GM18873 (cell line): ENCODE results near the gene ROMO1.
"Not testable (repeated sequence)": the region's sequence is repeated elsewhere in the genome, so short reads cannot be mapped to it uniquely, and the experiment has no call there.

ENCODE experiments used
- ATAC-seq: cut with Tn5 transposase; IDR thresholded peaks from one replicate; pipeline ENCODE4 v1.9.1; 2021; ENCODE audit warnings: mild to moderate bottlenecking, moderate library complexity, moderate number of reproducible peaks; ENCODE audit not compliant: unreplicated experiment, low FRiP score

Gene ROMO1

DNA sequence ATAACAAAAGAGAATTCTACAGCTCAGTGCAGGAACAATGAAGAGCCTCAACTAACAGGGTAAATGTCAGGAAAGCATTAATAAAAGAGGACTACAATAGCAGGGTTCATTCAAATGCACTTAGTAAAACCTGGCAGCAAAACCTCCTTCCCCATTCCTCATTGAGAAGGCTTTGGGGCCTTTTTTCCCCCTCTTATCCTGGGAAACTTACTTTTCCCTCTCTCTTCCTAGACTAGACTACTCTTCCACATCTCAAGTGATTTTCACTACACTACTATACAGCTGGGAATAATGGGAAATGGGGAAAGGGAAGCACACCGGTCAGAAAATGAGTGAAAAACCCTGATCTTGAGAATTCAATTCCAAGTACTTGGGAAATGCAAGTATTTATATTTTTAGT, 10.1 kb downstream of the ROMO1 start:
- no peak for ATAC-seq

DNA sequence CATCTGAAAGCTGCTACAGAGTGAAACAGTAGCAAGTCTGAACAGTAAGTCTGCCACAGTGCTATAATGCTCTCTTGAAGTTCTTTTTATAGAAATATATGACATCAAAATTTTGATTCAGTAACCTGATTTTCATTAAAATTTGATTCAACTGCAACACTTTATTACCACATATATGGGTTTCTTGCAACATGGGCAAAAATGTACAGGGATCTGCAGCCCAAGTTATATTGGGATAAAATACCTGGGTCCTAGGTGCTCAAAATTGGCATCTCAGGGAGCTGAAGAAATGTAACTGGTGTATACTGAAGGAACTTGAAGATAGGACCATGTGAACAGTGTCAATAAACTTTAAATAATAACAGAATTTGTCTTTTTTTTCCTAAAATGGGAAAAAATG, 10.8 kb downstream of the ROMO1 start:
- ATAC-seq = no peak

GRCh38 chr20:35710884-35711587, 11.8 kb downstream of the ROMO1 start:
- ATAC-seq = no peak

GRCh38 chr20:35711588-35712209, 12.5 kb downstream of the ROMO1 start:
- ATAC-seq = no peak

- ATAC-seq = not testable (repeated sequence)
Observed at GRCh38 chr20:35713120-35713519, 13.9 kb downstream of the ROMO1 start.

- no peak for ATAC-seq
Observed at GRCh38 chr20:35714127-35714526, 14.9 kb downstream of the ROMO1 start.

GRCh38 chr20:35715652-35716051, 16.4 kb downstream of the ROMO1 start:
- no peak for ATAC-seq

- ATAC-seq = no peak
Observed at GRCh38 chr20:35716330-35716729, 17.1 kb downstream of the ROMO1 start.

DNA sequence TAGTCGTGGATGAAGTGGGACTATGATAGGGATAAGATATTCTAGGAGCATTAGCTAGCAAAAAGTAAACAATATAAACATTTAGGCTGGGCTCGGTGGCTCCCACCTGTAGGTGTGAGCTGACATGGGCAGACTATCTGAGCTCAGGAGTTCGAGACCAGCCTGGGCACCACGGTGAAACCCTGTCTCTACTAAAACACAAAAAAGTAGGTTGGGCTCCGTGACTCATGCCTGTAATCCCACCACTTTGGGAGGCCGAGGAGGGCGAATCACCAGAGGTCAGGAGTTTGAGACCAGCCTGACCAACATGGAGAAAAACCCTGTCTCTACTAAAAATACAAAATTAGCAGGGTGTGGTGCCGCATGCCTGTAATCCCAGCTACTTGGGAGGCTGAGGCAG, 19.1 kb downstream of the ROMO1 start:
- not testable (repeated sequence) for ATAC-seq

- no peak for ATAC-seq
Observed at GRCh38 chr20:35718972-35719635, 19.9 kb downstream of the ROMO1 start.

GRCh38 chr20:35719717-35720116, 20.5 kb downstream of the ROMO1 start:
- ATAC-seq = no peak

DNA sequence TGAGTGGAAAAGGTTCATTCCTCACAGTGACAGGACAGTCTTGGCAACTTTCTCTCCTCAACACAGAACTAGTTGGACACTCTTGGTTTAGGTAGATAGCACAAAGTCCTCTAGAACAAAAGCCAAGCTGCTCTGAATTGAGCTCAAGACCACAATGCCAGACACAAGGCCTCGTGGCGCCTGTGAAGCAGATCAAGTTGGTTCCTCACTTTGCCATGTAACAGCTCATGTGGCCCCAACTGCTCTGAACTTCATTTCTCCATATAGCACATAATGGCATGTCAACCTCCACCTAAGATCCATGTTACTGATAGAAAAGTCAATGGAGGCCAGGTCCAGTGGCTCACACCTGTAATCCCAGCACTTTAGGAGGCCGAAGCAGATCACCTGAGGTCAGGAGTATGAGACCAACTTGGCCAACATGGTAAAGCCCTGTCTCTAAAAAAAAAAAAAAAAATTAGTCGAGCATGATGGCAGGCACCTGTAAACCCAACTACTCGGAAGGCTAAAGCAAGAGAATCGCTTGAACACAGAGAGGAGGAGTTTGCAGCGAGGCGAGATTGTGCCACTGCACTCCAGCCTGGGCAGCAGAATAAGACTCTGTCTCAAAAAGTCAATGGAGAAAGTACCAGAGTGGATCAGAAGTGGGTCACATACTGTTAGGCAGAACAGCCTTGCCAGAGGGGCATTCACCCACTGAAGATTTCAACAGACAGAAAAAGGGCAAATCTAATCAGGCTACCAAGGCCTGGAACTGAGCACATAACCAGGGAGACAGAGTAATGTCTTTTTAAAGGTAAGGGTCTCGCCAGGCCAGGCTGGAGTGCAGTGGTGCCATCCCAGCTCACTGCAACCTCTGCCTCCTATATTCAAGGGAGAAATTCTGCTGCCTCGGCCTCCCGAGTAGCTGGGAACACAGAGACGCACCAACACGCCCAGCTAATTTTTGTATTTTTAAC, 21.2 kb downstream of the ROMO1 start:
- ATAC-seq = no peak

- no peak for ATAC-seq
Observed at GRCh38 chr20:35721219-35721618, 22.0 kb downstream of the ROMO1 start.

- ATAC-seq = no peak
Observed at GRCh38 chr20:35721621-35722020, 22.4 kb downstream of the ROMO1 start.

GRCh38 chr20:35723275-35723639, 24.1 kb downstream of the ROMO1 start:
- ATAC-seq = not testable (repeated sequence)

DNA sequence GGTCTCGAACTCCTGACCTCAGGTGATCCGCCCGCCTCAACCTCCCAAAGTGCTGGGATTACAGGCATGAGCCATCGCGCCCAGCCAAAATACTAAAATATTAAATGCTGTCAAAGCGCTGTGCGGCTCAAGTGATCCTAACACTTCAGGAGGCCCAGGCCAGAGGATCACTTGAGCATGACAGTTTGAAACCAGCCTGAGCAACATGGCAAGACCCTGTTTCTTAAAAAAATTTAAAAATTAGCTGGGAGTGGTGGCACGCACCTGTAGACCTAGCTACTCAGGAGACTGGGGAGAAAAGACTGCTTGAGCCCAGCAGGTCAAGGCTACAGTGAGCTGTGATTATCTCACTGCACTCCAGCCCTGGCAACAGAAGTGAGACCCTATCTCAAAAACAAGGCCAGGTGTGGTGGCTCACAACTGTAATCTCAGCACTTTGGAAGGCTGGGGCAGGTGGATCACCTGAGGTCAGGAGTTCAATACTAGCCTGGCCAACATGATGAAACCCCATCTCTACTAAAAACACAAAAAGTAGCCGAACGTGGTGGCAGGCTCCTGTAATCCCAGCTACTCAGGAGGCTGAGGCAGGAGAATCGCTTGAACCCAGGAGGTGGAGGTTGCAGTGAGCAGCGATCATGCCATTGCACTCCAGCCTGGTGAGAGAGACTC, 24.6 kb downstream of the ROMO1 start:
- ATAC-seq = not testable (repeated sequence)

GRCh38 chr20:35724321-35725230, 25.4 kb downstream of the ROMO1 start:
- ATAC-seq = no peak

- ATAC-seq = no peak
Observed at GRCh38 chr20:35726842-35727711, 27.9 kb downstream of the ROMO1 start.
